ENCODE results near the gene MOGAT2. TPM values are rescaled to one million over a fixed set of nuclear protein-coding genes. Genes with fewer than 3 reads are reported as not detected.
A peak's percentile ranks its signal among the peaks of the same experiment; 100 is the strongest.

The MOGAT2 gene
- total and polyA plus RNA-seq, 2 of the 13 experiments (the other 11 are each of a cell fraction or from before 2014, with no cell fraction given) = 27.2 to 27.8 TPM

DNA sequence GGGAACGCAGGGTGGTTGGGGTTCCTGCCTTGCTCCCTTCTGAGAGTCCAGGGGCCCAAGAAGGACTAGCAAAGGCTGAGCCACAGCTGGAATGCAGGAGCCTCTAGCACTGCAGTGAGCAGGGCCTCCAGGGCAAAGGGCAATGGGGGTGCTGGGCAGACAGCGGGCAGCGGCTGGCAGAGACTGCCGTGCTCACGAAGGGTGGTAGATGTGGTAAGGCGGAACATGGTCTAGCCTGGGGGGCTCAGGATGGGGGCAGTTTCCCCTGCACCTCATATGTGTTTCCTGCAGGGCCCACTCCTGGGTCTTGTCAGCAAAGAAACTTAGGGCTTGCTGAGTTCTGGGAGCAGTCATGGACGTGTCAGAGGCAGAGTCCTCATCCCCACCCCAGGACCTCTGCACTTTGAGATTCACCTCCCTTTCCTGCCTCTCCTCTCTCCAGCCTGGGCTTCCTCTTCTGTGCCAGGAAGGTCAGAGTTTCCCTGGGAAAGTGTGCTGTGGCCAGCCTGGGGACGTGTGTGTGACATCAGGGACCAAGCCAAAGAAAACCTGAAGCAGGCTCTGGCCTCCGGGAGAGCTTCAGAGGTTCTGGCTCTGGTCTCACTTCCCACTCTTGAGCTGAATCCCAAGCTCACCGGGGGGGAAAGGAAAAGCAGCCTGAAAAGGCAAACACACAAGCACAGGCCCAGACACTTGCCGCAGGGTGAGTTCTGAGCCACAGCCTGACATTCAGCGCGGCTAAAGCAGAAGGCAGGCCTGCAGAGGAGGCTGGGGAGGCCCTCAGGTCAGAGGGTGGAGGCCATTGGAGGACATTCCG, 4.4 kb downstream of the MOGAT2 start (continued):
- no peak for TF ChIP-seq ZBTB39 (CRISPR knock-in tag; IDR thresholded peaks at IDR 0.05)
- TF ChIP-seq BATF2 (CRISPR knock-in tag; IDR thresholded peaks at IDR 0.05) = no peak
- TF ChIP-seq ADNP (CRISPR knock-in tag; IDR thresholded peaks at IDR 0.05) = no peak
- no peak for TF ChIP-seq CHCHD3 (CRISPR knock-in tag; IDR thresholded peaks at IDR 0.05)
- no peak for TF ChIP-seq MBNL3 (CRISPR knock-in tag; conservative IDR thresholded peaks at IDR 0.05)
- peak; percentile 35; the same call in 1 of the 2 replicates for TF ChIP-seq SP5 (CRISPR knock-in tag; IDR thresholded peaks at IDR 0.05; ENCODE audit: borderline replicate concordance, low read depth)
- peak; percentile 38; the same call in 1 of the 2 replicates for TF ChIP-seq ELF3 (CRISPR knock-in tag; IDR thresholded peaks at IDR 0.05)
- no peak for TF ChIP-seq ZNF720 (CRISPR knock-in tag; IDR thresholded peaks at IDR 0.05)
- TF ChIP-seq ZNF607 (CRISPR knock-in tag; IDR thresholded peaks at IDR 0.05; ENCODE audit: borderline replicate concordance) = no peak
- no peak for TF ChIP-seq TAF15 (IDR thresholded peaks at IDR 0.05; ENCODE audit: low read depth, low read length, poor library complexity, severe bottlenecking)
- TF ChIP-seq ZNF616 (CRISPR knock-in tag; IDR thresholded peaks at IDR 0.05; ENCODE audit: low read depth) = no peak
- TF ChIP-seq HNRNPK (IDR thresholded peaks at IDR 0.05; ENCODE audit: low read depth, low read length, poor library complexity, severe bottlenecking) = no peak
- TF ChIP-seq NKX3-1 (CRISPR knock-in tag; IDR thresholded peaks at IDR 0.05) = 0 out of 2 replicates have a peak, but pooled peaks have one; percentile 51
- TF ChIP-seq MBD4 (IDR thresholded peaks at IDR 0.05; ENCODE audit: borderline replicate concordance, low read length) = no peak
- TF ChIP-seq ZNF558 (CRISPR knock-in tag; IDR thresholded peaks at IDR 0.05; ENCODE audit: borderline replicate concordance) = no peak
- 0 out of 2 replicates have a peak, but pooled peaks have one; percentile 40 for TF ChIP-seq ZNF275 (CRISPR knock-in tag; IDR thresholded peaks at IDR 0.05; ENCODE audit: borderline replicate concordance)
- no peak for TF ChIP-seq ZBTB21 (CRISPR knock-in tag; IDR thresholded peaks at IDR 0.05)
- TF ChIP-seq ZNF12 (CRISPR knock-in tag; IDR thresholded peaks at IDR 0.05) = no peak
- 0 out of 2 replicates have a peak, but pooled peaks have one; percentile 33 for TF ChIP-seq ZMYM4 (CRISPR knock-in tag; IDR thresholded peaks at IDR 0.05)
- TF ChIP-seq, protein P1, sequence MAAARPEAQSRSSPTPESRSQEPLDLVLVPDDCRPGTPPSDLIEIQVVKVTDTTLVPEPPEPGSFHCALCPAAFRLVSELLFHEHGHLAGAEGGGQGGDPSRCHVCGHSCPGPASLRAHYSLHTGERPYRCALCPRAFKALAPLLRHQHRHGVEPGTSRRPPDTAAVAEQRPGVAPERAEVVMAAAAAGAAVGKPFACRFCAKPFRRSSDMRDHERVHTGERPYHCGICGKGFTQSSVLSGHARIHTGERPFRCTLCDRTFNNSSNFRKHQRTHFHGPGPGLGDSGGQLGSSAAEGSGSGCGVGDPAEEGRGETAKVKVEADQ (CRISPR knock-in tag; IDR thresholded peaks at IDR 0.05; ENCODE audit: borderline replicate concordance) = no peak
- no peak for TF ChIP-seq PHB2 (IDR thresholded peaks at IDR 0.05; ENCODE audit: partially characterized antibody)
- no peak for TF ChIP-seq ZFP82 (CRISPR knock-in tag; IDR thresholded peaks at IDR 0.05; ENCODE audit: borderline replicate concordance)
- peak; percentile 66; the same call in 1 of the 2 replicates for TF ChIP-seq MEIS2 (CRISPR knock-in tag; IDR thresholded peaks at IDR 0.05)
- no peak for TF ChIP-seq ZKSCAN8 (CRISPR knock-in tag; IDR thresholded peaks at IDR 0.05; ENCODE audit: borderline replicate concordance)
- TF ChIP-seq NFYC (CRISPR knock-in tag; IDR thresholded peaks at IDR 0.05) = no peak
- TF ChIP-seq HIVEP1 (CRISPR knock-in tag; IDR thresholded peaks at IDR 0.05) = no peak
- TF ChIP-seq TBX3 (IDR thresholded peaks at IDR 0.05; ENCODE audit: borderline replicate concordance) = no peak
